ENCODE measurements around the gene PIK3R3.
A peak's percentile ranks its signal among the peaks of the same experiment; 100 is the strongest.

Gene PIK3R3

GRCh38 chr1:46136711-46137110 lies 4.3 kb upstream of the PIK3R3 start:
- Histone ChIP-seq H3K4me1 (ENCODE audit: insufficient read depth, low read length, severe bottlenecking) (peaks cover 9% of the 10 kb centered on the region), H3F3A (ENCODE audit: insufficient read depth, low read length) (no peaks in the 10 kb centered on the region), H3K4me3 (ENCODE audit: low read depth, low read length, poor library complexity, severe bottlenecking) (no peak overlapping the region), H3K27ac (ENCODE audit: low read depth, low read length, poor library complexity, severe bottlenecking) (no peak overlapping the region), H3K79me2 (ENCODE audit: insufficient read depth, low read length) (no peaks in the 10 kb centered on the region), H3K9me3 (ENCODE audit: low read length) (no peaks in the 10 kb centered on the region), H2AFZ (ENCODE audit: low read length) (no peak overlapping the region), H3K36me3 (ENCODE audit: insufficient read depth, low read length) (no peaks in the 10 kb centered on the region), H3K9ac (ENCODE audit: low read length) (no peak overlapping the region), H3K9me2 (ENCODE audit: low read depth, low read length) (no peaks in the 10 kb centered on the region), H4K20me1 (ENCODE audit: insufficient read depth, low read length) (no peaks in the 10 kb centered on the region), H3K27me3 (ENCODE audit: insufficient read depth, low read length) (no peaks in the 10 kb centered on the region), H3K4me2 (ENCODE audit: low read length) (no peak overlapping the region)
- TF ChIP-seq CTCF (IDR thresholded peaks at IDR 0.05; ENCODE audit: low read length) (no peak), EZH2 (IDR thresholded peaks at IDR 0.05; ENCODE audit: borderline replicate concordance, low read length) (no peak)

DNA sequence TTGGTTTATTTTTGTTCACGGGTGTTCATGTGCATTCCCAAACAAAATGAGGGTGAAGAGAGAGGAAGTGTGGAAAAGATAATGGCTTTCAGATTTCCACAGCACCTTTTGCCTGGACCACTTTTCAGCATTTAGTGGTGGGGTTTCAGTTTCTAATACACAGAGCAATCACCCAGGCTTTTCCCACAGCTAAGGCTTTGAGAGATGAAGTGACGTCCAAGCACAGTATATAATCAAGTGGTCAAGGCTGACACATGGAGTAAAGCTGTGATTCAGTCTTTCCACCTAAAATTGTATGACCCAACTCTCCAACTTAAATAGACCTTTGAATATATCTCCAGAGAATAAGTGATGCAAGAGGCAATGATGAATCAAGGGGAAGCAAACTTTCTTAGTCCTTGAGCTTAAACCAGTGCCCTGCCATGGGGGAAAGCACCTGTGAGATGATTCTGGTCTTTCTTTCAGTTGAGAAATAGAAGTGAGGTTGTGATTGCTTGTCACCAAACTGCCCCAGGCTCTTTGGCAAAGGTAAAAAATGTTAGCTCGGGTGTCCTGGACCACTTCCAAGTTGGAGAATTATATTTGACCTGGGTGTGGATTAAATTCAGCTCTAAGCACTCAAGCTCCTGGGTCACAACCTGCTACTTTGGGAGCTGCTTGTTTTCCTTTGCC lies 2.4 kb upstream of the PIK3R3 start:
- no peak overlapping the region for H3K4me3 ChIP-seq (ENCODE audit: low read depth, low read length, poor library complexity, severe bottlenecking)
- H2AFZ ChIP-seq (ENCODE audit: low read length) = no peak overlapping the region
- no peaks in the 10 kb centered on the region for H3F3A ChIP-seq (ENCODE audit: insufficient read depth, low read length)
- no peak overlapping the region for H3K27ac ChIP-seq (ENCODE audit: low read depth, low read length, poor library complexity, severe bottlenecking)
- H3K9ac ChIP-seq (ENCODE audit: low read length) = no peak overlapping the region
- H3K4me1 ChIP-seq (ENCODE audit: insufficient read depth, low read length, severe bottlenecking) = peaks cover 21% of the 10 kb centered on the region
- no peak overlapping the region for H3K4me2 ChIP-seq (ENCODE audit: low read length)
- H3K79me2 ChIP-seq (ENCODE audit: insufficient read depth, low read length) = no peaks in the 10 kb centered on the region; the same call in 1 of the 2 replicates
- H4K20me1 ChIP-seq (ENCODE audit: insufficient read depth, low read length) = no peaks in the 10 kb centered on the region
- H3K9me3 ChIP-seq (ENCODE audit: low read length) = no peaks in the 10 kb centered on the region
- no peaks in the 10 kb centered on the region for H3K9me2 ChIP-seq (ENCODE audit: low read depth, low read length)
- no peaks in the 10 kb centered on the region for H3K27me3 ChIP-seq (ENCODE audit: insufficient read depth, low read length)
- TF ChIP-seq EZH2 (IDR thresholded peaks at IDR 0.05; ENCODE audit: borderline replicate concordance, low read length) (no peak), CTCF (IDR thresholded peaks at IDR 0.05; ENCODE audit: low read length) (no peak)
- no peaks in the 10 kb centered on the region for H3K36me3 ChIP-seq (ENCODE audit: insufficient read depth, low read length)

DNA sequence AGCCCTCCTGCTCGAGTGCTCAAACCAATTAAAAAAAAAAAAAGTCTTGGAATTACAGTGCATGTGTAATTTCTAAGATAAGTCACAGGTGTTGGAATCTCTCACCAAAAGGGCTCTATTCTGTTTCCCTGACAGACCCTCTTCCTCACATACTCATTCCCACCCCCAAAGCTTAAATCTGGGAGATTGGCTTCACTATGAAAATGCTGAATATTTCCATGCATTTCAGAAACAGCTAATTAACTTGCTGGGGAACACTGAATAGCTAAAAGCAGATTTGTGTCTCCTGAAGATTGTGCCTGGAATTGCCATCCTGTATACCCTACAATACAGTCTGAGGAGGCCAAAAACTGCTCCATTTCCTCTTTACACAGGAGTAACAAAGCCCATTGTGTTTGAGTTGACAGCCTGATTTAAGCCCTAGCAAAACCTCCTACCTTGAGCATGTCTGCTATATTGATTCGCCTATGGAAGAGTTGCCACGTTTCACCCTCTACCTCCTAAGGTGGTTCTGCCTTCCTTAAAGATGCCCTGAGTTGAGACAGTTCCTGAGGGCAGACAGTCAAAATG lies 1.4 kb upstream of the PIK3R3 start:
- Histone ChIP-seq H3K4me3 (ENCODE audit: low read depth, low read length, poor library complexity, severe bottlenecking) (peak overlapping the region; percentile 77), H3K27ac (ENCODE audit: low read depth, low read length, poor library complexity, severe bottlenecking) (no peak overlapping the region), H3K9me2 (ENCODE audit: low read depth, low read length) (no peaks in the 10 kb centered on the region)

More for the DNA sequence above, 1.4 kb upstream of the PIK3R3 start:
- Histone ChIP-seq H3K27me3 (ENCODE audit: insufficient read depth, low read length) (no peaks in the 10 kb centered on the region), H4K20me1 (ENCODE audit: insufficient read depth, low read length) (no peaks in the 10 kb centered on the region), H3K4me2 (ENCODE audit: low read length) (peak overlapping the region; percentile 94), H3K79me2 (ENCODE audit: insufficient read depth, low read length) (no peaks in the 10 kb centered on the region; the same call in 1 of the 2 replicates), H3K9ac (ENCODE audit: low read length) (peak overlapping the region; percentile 81), H3K4me1 (ENCODE audit: insufficient read depth, low read length, severe bottlenecking) (peaks cover 25% of the 10 kb centered on the region), H2AFZ (ENCODE audit: low read length) (no peak overlapping the region), H3K9me3 (ENCODE audit: low read length) (no peaks in the 10 kb centered on the region), H3K36me3 (ENCODE audit: insufficient read depth, low read length) (no peaks in the 10 kb centered on the region), H3F3A (ENCODE audit: insufficient read depth, low read length) (no peaks in the 10 kb centered on the region)
- TF ChIP-seq EZH2 (IDR thresholded peaks at IDR 0.05; ENCODE audit: borderline replicate concordance, low read length) (no peak), CTCF (IDR thresholded peaks at IDR 0.05; ENCODE audit: low read length) (no peak)

Measured in OCI-LY1 (cell line).